ENCODE data around the gene HS3ST4. TPM values are rescaled to one million over a fixed set of nuclear protein-coding genes. Genes with fewer than 3 reads are reported as not detected.

HS3ST4 gene
- total and polyA plus RNA-seq, 2 donors from 2014 or later = not detected

- FAIRE-seq (no peak), DNase-seq (no peak)
- H3K27ac ChIP-seq (ENCODE audit: low read depth in 2 of 2, low read length in 2 of 2) = no peak overlapping the region
- no peak overlapping the region for H3K4me3 ChIP-seq (ENCODE audit: low read length in 3 of 3)
- no peak overlapping the region for H3K9ac ChIP-seq (ENCODE audit: low read length in 3 of 3)
- intact Hi-C loops (cut with DNase I) = no loop called here
- H3K36me3 ChIP-seq (ENCODE audit: control insufficient read depth in 2 of 3, insufficient read depth in 3 of 3, low read length in 3 of 3) = no peaks in the 10 kb centered on the region
- peaks cover 0 to 15% (median 0%) of the 10 kb centered on the region in 3 donors for H3K9me3 ChIP-seq (ENCODE audit: control insufficient read depth in 2 of 3, insufficient read depth in 1 of 3, low read length in 3 of 3)
- no peak for TF ChIP-seq CTCF (IDR thresholded peaks at IDR 0.05; ENCODE audit: borderline replicate concordance, extremely low read depth, insufficient read depth)
- H3K27me3 ChIP-seq (ENCODE audit: control insufficient read depth, insufficient read depth, low read length) = no peaks in the 10 kb centered on the region
- H3K4me1 ChIP-seq (ENCODE audit: control insufficient read depth in 2 of 3, insufficient read depth in 2 of 3, low read depth in 1 of 3, low read length in 3 of 3) = no peaks in the 10 kb centered on the region
Observed at GRCh38 chr16:26005336-26005735, 313.6 kb downstream of the HS3ST4 start.

- no peaks in the 10 kb centered on the region for H3K27me3 ChIP-seq (ENCODE audit: control insufficient read depth, insufficient read depth, low read length)
- H3K4me1 ChIP-seq (ENCODE audit: control insufficient read depth in 2 of 3, insufficient read depth in 2 of 3, low read depth in 1 of 3, low read length in 3 of 3) = no peaks in the 10 kb centered on the region
- FAIRE-seq = no peak
- no peak for DNase-seq
- intact Hi-C loops (cut with DNase I) = no loop called here
- no peak overlapping the region for H3K4me3 ChIP-seq (ENCODE audit: low read length in 3 of 3)
- TF ChIP-seq CTCF (IDR thresholded peaks at IDR 0.05; ENCODE audit: borderline replicate concordance, extremely low read depth, insufficient read depth) = no peak
- H3K36me3 ChIP-seq (ENCODE audit: control insufficient read depth in 2 of 3, insufficient read depth in 3 of 3, low read length in 3 of 3) = no peaks in the 10 kb centered on the region
- peaks cover 0 to 8% (median 5%) of the 10 kb centered on the region in 3 donors for H3K9me3 ChIP-seq (ENCODE audit: control insufficient read depth in 2 of 3, insufficient read depth in 1 of 3, low read length in 3 of 3)
- no peak overlapping the region for H3K9ac ChIP-seq (ENCODE audit: low read length in 3 of 3)
- H3K27ac ChIP-seq (ENCODE audit: low read depth in 2 of 2, low read length in 2 of 2) = no peak overlapping the region
Observed at GRCh38 chr16:26012376-26012775, 320.6 kb downstream of the HS3ST4 start.

- no peak for FAIRE-seq
- H3K36me3 ChIP-seq (ENCODE audit: control insufficient read depth in 2 of 3, insufficient read depth in 3 of 3, low read length in 3 of 3) = no peaks in the 10 kb centered on the region
Observed at GRCh38 chr16:26015776-26016175, 324.0 kb downstream of the HS3ST4 start.

More at GRCh38 chr16:26015776-26016175, 324.0 kb downstream of the HS3ST4 start:
- no peak for TF ChIP-seq CTCF (IDR thresholded peaks at IDR 0.05; ENCODE audit: borderline replicate concordance, extremely low read depth, insufficient read depth)
- DNase-seq = no peak
- Histone ChIP-seq H3K27ac (ENCODE audit: low read depth in 2 of 2, low read length in 2 of 2) (no peak overlapping the region), H3K4me1 (ENCODE audit: control insufficient read depth in 2 of 3, insufficient read depth in 2 of 3, low read depth in 1 of 3, low read length in 3 of 3) (no peaks in the 10 kb centered on the region), H3K27me3 (ENCODE audit: control insufficient read depth, insufficient read depth, low read length) (no peaks in the 10 kb centered on the region), H3K9ac (ENCODE audit: low read length in 3 of 3) (no peak overlapping the region), H3K9me3 (ENCODE audit: control insufficient read depth in 2 of 3, insufficient read depth in 1 of 3, low read length in 3 of 3) (peaks cover 0 to 7% (median 5%) of the 10 kb centered on the region in 3 donors), H3K4me3 (ENCODE audit: low read length in 3 of 3) (no peak overlapping the region)
- intact Hi-C loops (cut with DNase I) = no loop called here
